A673 (cell line): ENCODE measurements around the gene DDAH1.

Source experiments
- CTCF ChIP-seq: fragments of 300-800, 200-600 bp; sonication (generic); conservative IDR thresholded peaks from 2 replicates; pipeline ENCODE4 v1.5.1; 2017; ENCODE audit warnings: low read depth, mild to moderate bottlenecking, antibody characterized with exemption, low read length, moderate library complexity, mixed read lengths
- EZH2 ChIP-seq: fragments of 200-600 bp; sonication (generic); IDR thresholded peaks from 2 replicates; pipeline ENCODE4 v1.6.1; 2017; ENCODE audit warnings: borderline replicate concordance, low read depth, mild to moderate bottlenecking, mixed read lengths, antibody characterized with exemption, low read length; ENCODE audit not compliant: poor library complexity, severe bottlenecking

GRCh38 chr1:85363092-85363491 is 101.9 kb downstream of the DDAH1 start:
- no peak for TF ChIP-seq CTCF
- TF ChIP-seq EZH2: no peak
